ENCODE results near the gene ARFIP1. TPM values are rescaled to one million over a fixed set of nuclear protein-coding genes. Genes with fewer than 3 reads are reported as not detected.

ARFIP1 gene
- total RNA-seq, 3 donors from 2014 or later (not counting 1 experiment from before 2014, with no cell fraction given): 13.7 to 20.6 (median 14.6) TPM

DNA sequence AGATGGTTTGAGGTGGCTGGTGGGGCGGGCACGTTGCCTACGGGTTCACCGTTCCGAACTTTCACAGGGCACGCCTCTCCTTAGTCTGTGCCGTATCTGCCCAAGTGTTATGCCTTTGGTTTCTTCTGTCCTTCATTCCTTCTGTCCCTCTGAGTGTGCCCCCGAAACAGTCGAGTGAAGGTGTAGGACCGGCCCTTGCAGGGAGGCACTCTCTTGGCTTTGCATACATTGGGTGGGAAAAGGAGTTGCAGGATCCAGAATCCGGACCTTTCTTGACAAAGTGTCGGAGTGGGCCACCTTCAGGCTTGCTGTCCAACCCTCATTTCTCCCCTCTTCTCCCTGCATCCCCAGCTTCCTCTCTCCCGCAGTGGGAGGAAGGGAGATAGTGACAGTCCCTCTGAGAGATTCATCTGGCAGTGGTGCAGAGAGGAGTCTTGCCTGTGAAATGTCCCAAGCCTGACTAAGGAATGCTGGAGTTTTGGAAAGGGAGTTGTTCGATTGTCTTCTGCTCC lies 569 bp downstream of the ARFIP1 start:
- H3K27me3 ChIP-seq (ENCODE audit: control insufficient read depth, insufficient read depth, low read length): no peaks in the 10 kb centered on the region
- peak overlapping the region; percentile 73 for H3K27ac ChIP-seq (ENCODE audit: low read length)
- TF ChIP-seq, protein P1, sequence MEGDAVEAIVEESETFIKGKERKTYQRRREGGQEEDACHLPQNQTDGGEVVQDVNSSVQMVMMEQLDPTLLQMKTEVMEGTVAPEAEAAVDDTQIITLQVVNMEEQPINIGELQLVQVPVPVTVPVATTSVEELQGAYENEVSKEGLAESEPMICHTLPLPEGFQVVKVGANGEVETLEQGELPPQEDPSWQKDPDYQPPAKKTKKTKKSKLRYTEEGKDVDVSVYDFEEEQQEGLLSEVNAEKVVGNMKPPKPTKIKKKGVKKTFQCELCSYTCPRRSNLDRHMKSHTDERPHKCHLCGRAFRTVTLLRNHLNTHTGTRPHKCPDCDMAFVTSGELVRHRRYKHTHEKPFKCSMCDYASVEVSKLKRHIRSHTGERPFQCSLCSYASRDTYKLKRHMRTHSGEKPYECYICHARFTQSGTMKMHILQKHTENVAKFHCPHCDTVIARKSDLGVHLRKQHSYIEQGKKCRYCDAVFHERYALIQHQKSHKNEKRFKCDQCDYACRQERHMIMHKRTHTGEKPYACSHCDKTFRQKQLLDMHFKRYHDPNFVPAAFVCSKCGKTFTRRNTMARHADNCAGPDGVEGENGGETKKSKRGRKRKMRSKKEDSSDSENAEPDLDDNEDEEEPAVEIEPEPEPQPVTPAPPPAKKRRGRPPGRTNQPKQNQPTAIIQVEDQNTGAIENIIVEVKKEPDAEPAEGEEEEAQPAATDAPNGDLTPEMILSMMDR (IDR thresholded peaks at IDR 0.05): no peak
- peak; percentile 54 to 76 (median 62) for ATAC-seq
- intact Hi-C loops (cut with micrococcal nuclease): no loop called here
- H3K4me3 Mint-ChIP-seq: peak overlapping the region; percentile 99
- H3K4me3 ChIP-seq (ENCODE audit: low read length): peak overlapping the region; percentile 78
- H3K27ac Mint-ChIP-seq: peak overlapping the region; percentile 95 to 99
- H3K36me3 Mint-ChIP-seq: no peaks in the 10 kb centered on the region
- no peaks in the 10 kb centered on the region for H3K36me3 ChIP-seq (ENCODE audit: control insufficient read depth, insufficient read depth, low read length)
- peaks cover 5 to 18% of the 10 kb centered on the region in 2 donors for H3K27me3 Mint-ChIP-seq (ENCODE audit: low read depth in 2 of 2)
- WGBS (ENCODE audit: insufficient coverage): 4% methylated on average over 11 of the region's 14 CpGs
- H3K4me1 Mint-ChIP-seq: peaks cover 54 to 55% of the 10 kb centered on the region in 2 donors
- peaks cover 12% of the 10 kb centered on the region for H3K4me1 ChIP-seq (ENCODE audit: control insufficient read depth, insufficient read depth, low read length)
- no peaks in the 10 kb centered on the region for H3K9me3 ChIP-seq (ENCODE audit: control insufficient read depth, insufficient read depth, low read length)
- DNase-seq: peak; percentile 56 to 84
- H3K9me3 Mint-ChIP-seq: no peaks in the 10 kb centered on the region

DNA sequence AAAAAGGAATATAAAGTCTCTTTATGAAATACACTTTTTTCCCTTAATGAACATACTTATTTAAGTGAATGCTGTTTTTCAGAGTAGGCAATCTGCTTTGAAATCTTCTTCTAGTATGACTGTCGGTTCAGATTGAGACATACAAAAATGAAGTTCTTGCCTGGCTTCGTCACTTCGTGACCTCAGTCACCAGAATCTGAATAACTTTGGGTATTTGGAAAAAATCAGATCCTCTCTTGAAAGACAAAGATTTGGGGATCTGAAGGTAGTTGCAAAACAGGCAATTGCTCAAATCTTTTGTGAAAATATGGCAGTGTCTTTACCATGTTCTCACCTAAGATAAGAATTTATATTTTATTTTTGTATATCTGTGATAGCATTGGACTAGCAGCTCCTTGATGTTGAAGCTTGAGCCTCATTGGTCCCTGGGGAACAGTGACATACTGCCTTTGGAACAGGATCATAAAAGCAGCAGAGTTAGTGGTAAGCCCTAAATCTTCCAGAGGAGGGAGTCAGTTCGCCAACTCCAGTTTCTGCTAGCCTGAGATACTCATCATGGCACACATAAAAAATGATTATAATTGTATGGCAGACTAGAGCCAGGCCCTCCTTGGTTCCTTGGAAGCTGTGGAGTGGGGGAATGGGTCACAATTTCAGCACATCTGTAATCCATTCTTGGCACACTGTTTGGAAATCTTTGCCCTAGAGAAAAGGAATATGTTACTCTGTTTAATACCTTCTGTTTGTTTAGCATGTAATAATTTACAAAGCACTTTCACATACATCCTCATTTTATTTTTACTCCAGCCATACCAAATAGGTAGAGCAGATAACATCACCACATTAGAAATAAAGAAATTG lies 5.0 kb downstream of the ARFIP1 start:
- Mint-ChIP-seq H3K27ac (peak overlapping the region in 1 of 2 donors; percentile 46), H3K9me3 (no peaks in the 10 kb centered on the region), H3K27me3 (ENCODE audit: low read depth in 2 of 2) (no peaks in the 10 kb centered on the region), H3K4me1 (peaks cover 46 to 50% of the 10 kb centered on the region in 2 donors), H3K36me3 (no peaks in the 10 kb centered on the region), H3K4me3 (no peak overlapping the region)
- no peaks in the 10 kb centered on the region for H3K36me3 ChIP-seq (ENCODE audit: control insufficient read depth, insufficient read depth, low read length)
- H3K9me3 ChIP-seq (ENCODE audit: control insufficient read depth, insufficient read depth, low read length): no peaks in the 10 kb centered on the region
- H3K27me3 ChIP-seq (ENCODE audit: control insufficient read depth, insufficient read depth, low read length): no peaks in the 10 kb centered on the region
- peak in 1 of 2 donors; percentile 15 for DNase-seq
- H3K4me3 ChIP-seq (ENCODE audit: low read length): no peak overlapping the region
- no peak overlapping the region for H3K27ac ChIP-seq (ENCODE audit: low read length)
- peaks cover 6% of the 10 kb centered on the region for H3K4me1 ChIP-seq (ENCODE audit: control insufficient read depth, insufficient read depth, low read length)
- 96% methylated on average over 4 of the region's 4 CpGs for WGBS (ENCODE audit: insufficient coverage)
- no peak for ATAC-seq
- TF ChIP-seq, protein P1 (IDR thresholded peaks at IDR 0.05): no peak
- intact Hi-C loops (cut with micrococcal nuclease): no loop called here

DNA sequence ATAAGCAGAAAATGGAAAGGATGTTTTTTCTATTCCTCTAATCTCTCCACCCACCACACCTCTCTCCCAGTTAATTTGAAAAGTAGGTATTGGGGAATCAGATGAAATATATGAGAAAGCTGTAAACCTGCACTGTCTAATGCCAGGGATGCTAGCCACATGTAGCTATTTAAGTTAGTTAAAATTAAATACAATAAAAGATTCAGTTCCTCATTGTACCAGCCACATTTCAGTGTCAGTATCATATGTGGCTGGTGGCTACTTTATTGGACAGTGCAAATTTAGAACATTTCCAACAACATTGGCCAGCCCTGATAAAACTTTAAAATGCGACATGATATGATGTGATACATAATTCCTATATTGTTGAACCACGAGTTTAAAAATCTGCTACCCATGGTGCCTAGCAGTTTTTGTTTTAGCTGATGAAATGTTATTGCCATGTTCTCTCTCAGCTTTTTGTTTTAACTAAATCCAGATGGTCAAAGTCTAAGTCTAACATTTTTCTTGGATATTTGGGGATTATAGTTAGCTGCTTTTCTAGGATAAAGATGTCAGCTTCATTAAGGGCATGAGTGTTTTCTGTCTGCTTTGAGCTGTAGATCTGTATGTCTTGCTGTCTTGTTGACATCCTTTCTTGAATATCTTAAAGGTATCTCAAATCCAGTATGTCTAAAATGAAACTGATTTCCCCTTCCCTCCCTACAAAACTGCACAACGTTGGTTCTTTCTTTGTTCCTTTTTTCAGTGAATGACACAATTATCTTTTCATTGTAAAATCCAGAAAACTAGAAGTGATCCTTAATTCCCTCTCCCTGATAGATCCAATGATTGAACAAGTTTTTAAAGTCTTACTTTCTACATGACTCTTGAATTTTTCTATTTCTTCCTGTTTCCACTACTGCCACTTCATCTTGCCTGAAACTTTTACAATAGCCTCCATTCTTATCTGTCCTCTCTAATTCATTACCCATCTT lies 6.2 kb downstream of the ARFIP1 start:
- Histone ChIP-seq H3K4me1 (ENCODE audit: control insufficient read depth, insufficient read depth, low read length) (no peaks in the 10 kb centered on the region), H3K9me3 (ENCODE audit: control insufficient read depth, insufficient read depth, low read length) (no peaks in the 10 kb centered on the region), H3K4me3 (ENCODE audit: low read length) (no peak overlapping the region), H3K27me3 (ENCODE audit: control insufficient read depth, insufficient read depth, low read length) (no peaks in the 10 kb centered on the region), H3K36me3 (ENCODE audit: control insufficient read depth, insufficient read depth, low read length) (no peaks in the 10 kb centered on the region), H3K27ac (ENCODE audit: low read length) (no peak overlapping the region)
- TF ChIP-seq, protein P1 (IDR thresholded peaks at IDR 0.05): no peak
- Mint-ChIP-seq H3K36me3 (no peaks in the 10 kb centered on the region), H3K4me3 (no peak overlapping the region), H3K27me3 (ENCODE audit: low read depth in 2 of 2) (no peaks in the 10 kb centered on the region), H3K4me1 (peaks cover 34 to 38% of the 10 kb centered on the region in 2 donors), H3K27ac (peak overlapping the region; percentile 7 to 63), H3K9me3 (no peaks in the 10 kb centered on the region)
- intact Hi-C loops (cut with micrococcal nuclease): no loop called here
- DNase-seq (peak in 1 of 2 donors; percentile 12), ATAC-seq (no peak)
- WGBS (ENCODE audit: insufficient coverage): 53% methylated on average over 3 of the region's 3 CpGs

Data from natural killer cell (primary cell).